Adrenal gland (tissue), 5 donors: ENCODE data around the gene KCNIP3.
"Not testable (repeated sequence)": the region's sequence is repeated elsewhere in the genome, so short reads cannot be mapped to it uniquely, and the experiment has no call there.

Experiments used
- POLR2A ChIP-seq, 2 donors: fragments of 450-650 bp; IDR thresholded peaks; one replicate each; pipeline ENCODE4 v1.6.1; 2017; ENCODE audit warnings: antibody characterized with exemption in 2 of 2, mild to moderate bottlenecking in 2 of 2, moderate library complexity in 1 of 2
- TF ChIP-seq, protein P1 (sequence below), 6 experiments: fragments of 450-650 bp in 4 of 6; fragments of 200-600 bp in 2 of 6; sonication (generic) in 1 of 6; IDR thresholded peaks; 1 replicate in 5 of 6; 2 replicates in 1 of 6; pipeline versions ENCODE4 v1.5.1 to v1.8.0; 2016 to 2021; ENCODE audit warnings: antibody characterized with exemption in 6 of 6, mild to moderate bottlenecking in 2 of 6, moderate library complexity in 1 of 6
- donor health status: DM: no; HTN: no; CAD: no.

DNA sequence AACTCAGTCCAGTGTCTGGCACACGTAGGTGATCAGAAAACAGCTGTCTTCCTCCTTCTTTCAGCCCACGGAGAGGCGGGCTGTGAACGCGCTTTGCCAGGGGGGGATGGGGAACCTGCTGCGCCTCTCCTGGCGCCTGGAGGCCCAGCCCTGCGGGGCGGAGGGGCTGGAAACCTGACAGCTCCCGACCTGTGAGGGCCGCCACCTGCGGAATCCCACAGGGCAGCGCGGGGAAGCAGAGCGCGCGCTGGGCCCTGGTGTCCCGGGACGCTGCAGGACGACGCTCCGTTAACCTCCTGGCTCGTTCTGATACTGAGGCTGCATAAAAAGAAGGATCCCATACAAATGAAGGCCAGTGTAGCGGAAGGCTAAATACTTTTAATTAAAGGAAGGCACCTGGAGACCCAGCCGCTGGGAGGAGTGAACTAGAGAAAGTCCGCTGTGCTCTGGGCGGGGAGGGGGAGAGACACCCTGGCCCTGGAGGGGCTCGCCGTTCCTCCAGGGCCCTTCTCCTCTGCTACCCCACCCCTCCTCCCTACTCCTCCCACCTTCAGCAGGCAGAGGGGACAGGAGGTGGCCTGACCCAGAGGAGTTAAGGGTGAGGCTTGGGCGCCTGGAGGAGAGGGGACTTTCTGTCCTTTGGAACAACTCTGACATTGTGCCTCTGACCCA, 130.2 kb downstream of the KCNIP3 start:
- TF ChIP-seq, protein P1, sequence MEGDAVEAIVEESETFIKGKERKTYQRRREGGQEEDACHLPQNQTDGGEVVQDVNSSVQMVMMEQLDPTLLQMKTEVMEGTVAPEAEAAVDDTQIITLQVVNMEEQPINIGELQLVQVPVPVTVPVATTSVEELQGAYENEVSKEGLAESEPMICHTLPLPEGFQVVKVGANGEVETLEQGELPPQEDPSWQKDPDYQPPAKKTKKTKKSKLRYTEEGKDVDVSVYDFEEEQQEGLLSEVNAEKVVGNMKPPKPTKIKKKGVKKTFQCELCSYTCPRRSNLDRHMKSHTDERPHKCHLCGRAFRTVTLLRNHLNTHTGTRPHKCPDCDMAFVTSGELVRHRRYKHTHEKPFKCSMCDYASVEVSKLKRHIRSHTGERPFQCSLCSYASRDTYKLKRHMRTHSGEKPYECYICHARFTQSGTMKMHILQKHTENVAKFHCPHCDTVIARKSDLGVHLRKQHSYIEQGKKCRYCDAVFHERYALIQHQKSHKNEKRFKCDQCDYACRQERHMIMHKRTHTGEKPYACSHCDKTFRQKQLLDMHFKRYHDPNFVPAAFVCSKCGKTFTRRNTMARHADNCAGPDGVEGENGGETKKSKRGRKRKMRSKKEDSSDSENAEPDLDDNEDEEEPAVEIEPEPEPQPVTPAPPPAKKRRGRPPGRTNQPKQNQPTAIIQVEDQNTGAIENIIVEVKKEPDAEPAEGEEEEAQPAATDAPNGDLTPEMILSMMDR (IDR thresholded peaks at IDR 0.05): not testable (repeated sequence)
- TF ChIP-seq POLR2A (IDR thresholded peaks at IDR 0.05): not testable (repeated sequence)
